GM18507 (cell line): ENCODE data around the gene TNIK.

ENCODE experiments used
- DNase-seq: peaks from one replicate; pipeline ENCODE4 v3.0.0; 2011; ENCODE audit warnings: low read depth; ENCODE audit not compliant: insufficient read length; ENCODE audit errors: extremely low spot score
- FAIRE-seq: peaks from 2 replicates; lab custom pipeline; 2011; peaks lifted over from hg19 to GRCh38; lab: Jason Lieb, UNC

Gene TNIK

GRCh38 chr3:171198781-171199472, 261.3 kb downstream of the TNIK start:
- FAIRE-seq: no peak

GRCh38 chr3:171195686-171196085, 264.5 kb downstream of the TNIK start:
- no peak for DNase-seq
- FAIRE-seq: no peak

More at GRCh38 chr3:171198781-171199472, 261.3 kb downstream of the TNIK start:
- DNase-seq: no peak

DNA sequence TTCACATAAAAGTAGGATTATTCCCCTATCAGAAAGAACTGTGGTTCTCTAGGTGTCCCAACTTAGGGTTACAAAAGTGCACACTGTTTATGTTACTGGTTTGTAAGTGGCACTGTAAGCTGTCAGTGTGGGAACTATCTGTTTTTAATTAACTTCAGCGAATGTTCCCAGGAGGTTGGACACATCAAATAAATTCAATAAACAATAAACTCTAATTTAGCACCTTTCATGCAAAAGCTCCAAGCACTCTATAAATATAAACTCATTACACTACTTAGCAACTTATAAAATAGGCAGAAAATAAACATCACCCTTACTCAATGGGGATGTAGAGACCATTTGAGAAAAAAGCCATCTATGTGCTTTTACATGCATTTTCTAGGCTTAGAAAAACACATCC, 265.2 kb downstream of the TNIK start:
- DNase-seq: no peak
- no peak for FAIRE-seq

DNA sequence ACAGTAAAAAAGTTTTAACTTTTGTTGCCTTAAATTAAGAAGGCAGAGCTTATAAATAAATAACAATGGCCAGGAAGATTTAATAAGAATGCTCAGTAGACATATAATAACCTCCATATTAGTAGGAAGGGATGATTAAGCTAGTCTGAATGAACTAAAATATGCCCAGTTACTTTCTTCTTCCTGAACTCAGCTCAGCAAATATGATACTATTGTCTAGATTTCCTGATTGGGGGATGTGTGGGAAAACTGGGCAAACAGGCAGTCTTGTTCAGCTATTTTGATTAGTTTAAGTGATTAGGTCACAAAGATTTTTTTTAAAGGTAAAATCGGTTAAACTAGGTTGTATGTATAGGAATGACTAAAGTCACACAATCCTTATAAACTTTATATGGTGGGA, 266.5 kb downstream of the TNIK start:
- no peak for FAIRE-seq

DNA sequence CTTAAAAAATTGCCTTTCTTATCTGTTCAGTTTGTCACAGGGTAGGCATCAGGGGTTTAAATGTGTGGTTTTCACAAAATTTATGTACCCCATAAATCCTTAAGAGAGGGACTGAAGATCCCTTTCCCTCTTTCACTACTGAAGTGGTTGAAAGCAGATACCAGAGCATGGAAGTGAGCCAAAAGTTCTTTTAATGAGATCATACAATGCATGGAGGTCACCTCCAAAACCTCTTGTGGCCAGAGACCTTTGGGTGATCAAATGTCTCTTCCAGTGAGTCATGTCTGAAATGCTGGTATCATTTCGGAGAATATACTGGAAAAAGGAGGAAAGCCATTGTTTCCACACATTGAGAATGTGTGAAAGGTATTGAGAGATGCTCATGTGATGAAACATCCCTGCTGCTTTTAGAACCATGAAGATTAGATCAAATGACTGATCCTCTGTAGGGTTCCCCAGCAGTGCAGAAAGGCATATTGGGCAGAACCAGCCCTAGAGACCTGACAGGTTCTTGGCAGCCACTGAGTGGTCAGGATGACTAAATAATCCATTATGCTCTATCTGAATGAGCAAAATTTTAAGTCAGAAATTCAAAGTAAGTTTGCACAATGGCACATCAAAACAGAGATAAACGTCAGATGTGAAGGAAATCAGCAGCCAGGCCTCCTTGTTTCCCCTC, 267.9 kb downstream of the TNIK start:
- FAIRE-seq (no peak), DNase-seq (no peak)

More for the DNA sequence above, 266.5 kb downstream of the TNIK start:
- DNase-seq: no peak

- DNase-seq (no peak), FAIRE-seq (no peak)
Measured at GRCh38 chr3:171190668-171191067, 269.5 kb downstream of the TNIK start.

GRCh38 chr3:171189394-171190080, 270.7 kb downstream of the TNIK start:
- FAIRE-seq: peak; percentile 50
- DNase-seq: no peak

DNA sequence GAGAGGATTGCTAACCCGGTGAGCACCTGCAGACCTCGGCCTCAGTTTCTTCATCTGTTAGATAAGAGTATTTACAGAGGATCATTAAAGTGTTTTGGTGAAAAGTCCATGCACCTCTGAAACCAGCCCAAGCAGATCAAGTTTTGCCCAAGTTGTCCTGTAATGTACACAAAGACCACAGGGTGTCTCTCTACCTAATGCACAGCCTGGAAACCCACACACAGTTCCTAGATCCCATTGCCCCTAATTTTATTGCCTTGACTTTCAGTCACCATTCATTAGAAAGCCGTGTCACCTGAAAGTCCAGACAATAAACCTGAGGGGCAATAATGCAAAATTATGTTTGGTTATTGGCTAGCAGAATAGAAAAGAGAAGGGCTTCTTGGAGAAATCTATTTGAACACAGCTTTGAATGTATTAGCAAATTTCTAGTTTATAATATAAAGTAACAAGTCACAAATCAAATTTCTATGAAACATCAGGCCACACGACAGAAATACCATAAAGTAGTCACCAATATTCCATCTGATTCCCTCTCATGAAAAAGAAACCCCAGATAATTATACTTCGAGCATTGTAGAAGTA, 272.4 kb downstream of the TNIK start:
- no peak for DNase-seq

DNA sequence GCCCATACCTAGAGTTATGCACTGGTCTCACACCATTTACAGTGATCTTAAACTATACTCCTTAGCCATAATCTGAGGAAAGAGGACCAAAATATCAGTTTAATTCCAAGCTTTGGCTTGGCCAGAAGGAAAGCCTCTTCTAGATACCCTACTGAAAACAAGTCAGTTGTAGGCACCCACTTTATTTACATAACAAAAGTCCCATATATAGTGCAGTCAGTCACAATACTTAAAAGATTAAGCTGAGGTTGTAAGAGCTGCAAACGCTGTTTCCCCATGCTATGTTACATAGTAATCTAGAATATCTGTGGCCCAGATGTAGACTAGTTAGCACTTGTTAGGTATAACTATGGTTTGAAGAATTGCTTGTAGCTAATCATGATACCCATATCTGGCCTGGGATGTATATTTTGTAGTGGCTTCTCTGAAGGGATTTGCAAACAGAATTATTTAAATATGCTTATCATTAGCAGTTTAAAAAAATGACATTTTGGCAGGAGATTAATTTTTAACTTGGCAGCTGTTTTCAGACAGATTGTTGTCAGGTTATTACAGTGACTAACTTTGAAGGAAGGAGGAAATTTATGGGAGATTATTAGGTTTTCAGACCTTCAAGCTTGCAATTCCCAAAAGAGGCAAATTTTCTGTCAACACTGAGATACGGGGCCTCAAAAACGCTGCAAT, 273.2 kb downstream of the TNIK start:
- FAIRE-seq (no peak), DNase-seq (no peak)

More for the DNA sequence above, 272.4 kb downstream of the TNIK start:
- FAIRE-seq: peak; percentile 90

DNA sequence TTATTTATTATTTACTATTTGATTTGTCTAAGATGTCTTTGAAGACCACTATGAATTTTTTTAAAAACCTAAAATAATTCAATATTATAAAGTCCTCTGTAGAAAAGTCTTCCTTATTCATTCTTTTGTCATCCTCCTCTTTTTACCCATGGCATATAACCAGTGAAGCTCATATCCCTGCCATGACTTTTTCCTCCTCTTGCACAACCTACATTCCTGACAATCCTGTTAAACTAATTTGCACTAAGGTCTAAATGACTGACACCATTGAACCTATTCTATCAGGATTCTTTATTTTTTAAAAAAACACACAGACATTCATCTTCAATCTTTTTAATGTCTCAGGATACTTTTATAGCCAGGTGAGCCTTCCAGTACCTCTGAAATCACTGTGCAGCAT, 273.8 kb downstream of the TNIK start:
- DNase-seq: no peak
- FAIRE-seq: no peak

GRCh38 chr3:171185959-171186358, 274.2 kb downstream of the TNIK start:
- DNase-seq (no peak), FAIRE-seq (no peak)

- FAIRE-seq: peak; percentile 83
Measured at GRCh38 chr3:171184372-171184771, 275.8 kb downstream of the TNIK start.

GRCh38 chr3:171183042-171183441, 277.2 kb downstream of the TNIK start:
- FAIRE-seq (no peak), DNase-seq (no peak)

More at GRCh38 chr3:171184372-171184771, 275.8 kb downstream of the TNIK start:
- no peak for DNase-seq

DNA sequence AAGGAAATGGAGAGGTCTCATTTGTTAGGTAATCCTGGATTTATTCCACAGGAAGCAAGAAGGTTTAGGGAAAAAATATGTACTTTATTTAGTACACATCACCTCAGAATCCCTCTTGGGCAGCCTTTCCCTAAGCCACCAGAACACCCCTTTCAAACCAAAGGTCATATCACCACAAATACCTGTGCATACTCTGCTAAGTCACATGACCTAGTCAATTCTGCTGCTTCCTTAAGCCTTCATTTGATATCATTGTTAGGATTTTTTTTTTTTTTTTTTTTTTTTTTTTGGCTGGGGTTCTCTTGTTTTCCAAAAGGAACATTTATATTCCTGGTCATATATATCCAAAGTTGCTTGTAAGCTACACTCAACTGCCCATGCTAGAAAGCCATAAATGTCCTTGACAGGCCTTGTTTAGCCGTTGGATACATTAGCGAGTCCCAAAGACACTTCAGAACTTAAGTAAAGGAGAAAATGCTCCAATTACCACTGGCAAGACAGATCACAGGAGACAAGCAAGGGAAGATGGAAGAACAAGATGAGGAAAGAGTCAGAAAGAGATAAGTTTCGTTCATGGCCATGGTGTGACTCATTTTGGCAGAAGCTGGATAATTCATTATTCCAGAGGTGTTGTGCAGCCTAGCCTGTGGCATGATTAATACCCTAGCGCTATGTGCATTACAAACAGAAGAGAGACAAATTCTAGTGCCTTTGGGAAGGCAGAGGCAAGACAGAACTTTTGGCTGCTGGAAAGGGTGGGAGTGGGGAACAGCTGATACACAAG, 278.1 kb downstream of the TNIK start:
- no peak for FAIRE-seq
- DNase-seq: no peak

DNA sequence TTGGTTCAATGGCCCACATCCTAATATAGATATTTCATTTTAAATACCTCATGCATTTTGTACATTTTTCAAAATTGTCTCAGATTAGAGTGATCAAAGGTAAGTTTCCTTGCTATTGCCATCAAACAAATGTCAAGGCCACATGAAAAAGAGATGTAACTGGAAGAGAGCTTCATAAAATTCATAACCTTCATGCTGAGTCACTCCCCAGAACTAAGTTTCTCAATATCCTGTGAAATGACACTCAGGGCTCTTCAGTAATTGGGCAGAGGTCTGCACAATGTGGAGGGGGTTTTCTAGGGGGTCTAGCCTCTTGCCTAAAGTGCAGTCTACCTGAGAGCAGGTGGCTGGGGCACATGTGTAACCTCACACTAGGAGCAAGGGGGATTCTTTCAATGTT, 281.5 kb downstream of the TNIK start:
- DNase-seq (no peak), FAIRE-seq (no peak)

GRCh38 chr3:171177553-171177952, 282.7 kb downstream of the TNIK start:
- DNase-seq (no peak), FAIRE-seq (no peak)

DNA sequence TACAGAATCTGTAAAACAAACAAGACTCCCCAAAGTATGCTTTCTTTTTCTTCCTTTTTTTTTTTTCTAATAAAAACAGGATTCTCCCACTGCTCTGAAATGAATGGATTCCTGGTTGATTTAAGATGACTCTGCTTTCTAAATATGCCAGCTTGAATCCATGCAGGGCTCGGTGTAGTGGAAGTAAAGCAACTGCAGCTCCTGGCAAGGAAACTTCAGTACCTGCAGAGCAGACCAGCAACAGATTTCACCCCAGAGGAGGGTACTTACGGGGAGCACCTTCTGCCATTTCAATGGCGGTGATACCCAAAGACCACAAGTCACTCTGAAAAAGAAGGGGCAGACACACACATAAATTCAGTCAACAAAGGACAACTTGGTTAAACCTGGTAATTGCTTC, 283.1 kb downstream of the TNIK start:
- no peak for DNase-seq
- FAIRE-seq: no peak

GRCh38 chr3:171176244-171176933, 283.8 kb downstream of the TNIK start:
- FAIRE-seq: no peak
- DNase-seq: no peak
